Fibroblast of lung (primary cell): ENCODE data around the gene SRPRB. TPM values are rescaled to one million over a fixed set of nuclear protein-coding genes. Genes with fewer than 3 reads are reported as not detected.

Experiments used
- DNase-seq, 2 donors: peaks; one replicate each; pipeline versions ENCODE4 v3.0.0 to v3.0.0-alpha.2; 2010; ENCODE audit warnings: low read depth in 2 of 2
- H2AFZ ChIP-seq: 2 replicates; pipeline ENCODE4 v1.5.1; 2012; ENCODE audit warnings: low read length, control low read depth, inconsistent platforms
- H3K27ac ChIP-seq: 2 replicates; pipeline ENCODE4 v1.5.1; 2011; ENCODE audit warnings: low read length, control low read depth; ENCODE audit not compliant: insufficient read depth
- H3K27me3 ChIP-seq: 2 replicates; pipeline ENCODE4 v1.5.1; 2011; ENCODE audit warnings: mild to moderate bottlenecking, low read length; ENCODE audit not compliant: control insufficient read depth, insufficient read depth
- H3K36me3 ChIP-seq: 2 replicates; pipeline ENCODE4 v1.5.1; 2011; ENCODE audit warnings: low read length; ENCODE audit not compliant: control insufficient read depth, insufficient read depth
- H3K4me1 ChIP-seq: 2 replicates; pipeline ENCODE4 v1.5.1; 2011; ENCODE audit warnings: low read length; ENCODE audit not compliant: control insufficient read depth, insufficient read depth; ENCODE audit errors: extremely low read depth
- H3K4me2 ChIP-seq: 2 replicates; pipeline ENCODE4 v1.5.1; 2011; ENCODE audit warnings: low read length, control low read depth; ENCODE audit not compliant: insufficient read depth; ENCODE audit errors: extremely low read depth
- H3K4me3 ChIP-seq, 4 experiments: fragments of 200-600 bp in 1 of 4; sonication (generic) in 1 of 4; replicated peaks in 1 of 4; 2 replicates each; pipeline ENCODE4 v1.5.1; 2011 to 2016; ENCODE audit warnings: low read length in 4 of 4, low read depth in 3 of 4, mild to moderate bottlenecking in 3 of 4, control low read depth in 2 of 4, inconsistent platforms in 1 of 4, mixed read lengths in 1 of 4; ENCODE audit not compliant: insufficient read depth in 1 of 4; ENCODE audit errors: control extremely low read depth in 1 of 4
- H3K79me2 ChIP-seq: 2 replicates; pipeline ENCODE4 v1.5.1; 2012; ENCODE audit warnings: mild to moderate bottlenecking, low read length, inconsistent platforms; ENCODE audit not compliant: control insufficient read depth, insufficient read depth
- H3K9ac ChIP-seq: 2 replicates; pipeline ENCODE4 v1.5.1; 2011; ENCODE audit warnings: mild to moderate bottlenecking, low read length, control low read depth; ENCODE audit not compliant: insufficient read depth
- H3K9me3 ChIP-seq: 2 replicates; pipeline ENCODE4 v1.5.1; 2012; ENCODE audit warnings: low read depth, low read length; ENCODE audit not compliant: control insufficient read depth, insufficient read depth
- H4K20me1 ChIP-seq: 2 replicates; pipeline ENCODE4 v1.5.1; 2011; ENCODE audit warnings: low read length; ENCODE audit not compliant: control insufficient read depth, insufficient read depth; ENCODE audit errors: extremely low read depth
- EZH2 ChIP-seq: IDR thresholded peaks from 2 replicates; pipeline ENCODE4 v1.5.1; 2012; ENCODE audit warnings: low read length, control low read depth, mild to moderate bottlenecking; ENCODE audit errors: missing control alignments
- polyA plus RNA-seq, 2 donors: library from polyadenylated mRNA; depleted of rRNA in 1 of 2; stranded (reverse) in 1 of 2; unstranded in 1 of 2; fragments of >200 nt; gene quantifications; 2 replicates each; pipeline ENCODE4 v1.2.1, GENCODE V29; 2011 to 2012; ENCODE audit warnings: missing spikeins in 1 of 2
- total RNA-seq: library from RNA; depleted of rRNA; stranded (reverse); fragments of >200 nt; gene quantifications from 2 replicates; pipeline ENCODE4 v1.2.1, GENCODE V29; 2014
- TF ChIP-seq, protein P1 (sequence below), 2 donors: IDR thresholded peaks in 1 of 2; conservative IDR thresholded peaks in 1 of 2; 1 replicate in 1 of 2; 2 replicates in 1 of 2; pipeline ENCODE4 v1.5.1; 2011 to 2012; ENCODE audit warnings: low read length in 2 of 2, control low read depth in 1 of 2, inconsistent platforms in 1 of 2, low read depth in 1 of 2, mild to moderate bottlenecking in 1 of 2

Gene SRPRB
- total and polyA plus RNA-seq, 2 donors (not counting 1 experiment from before 2014, with no cell fraction given) = 63.1 to 69.2 TPM

DNA sequence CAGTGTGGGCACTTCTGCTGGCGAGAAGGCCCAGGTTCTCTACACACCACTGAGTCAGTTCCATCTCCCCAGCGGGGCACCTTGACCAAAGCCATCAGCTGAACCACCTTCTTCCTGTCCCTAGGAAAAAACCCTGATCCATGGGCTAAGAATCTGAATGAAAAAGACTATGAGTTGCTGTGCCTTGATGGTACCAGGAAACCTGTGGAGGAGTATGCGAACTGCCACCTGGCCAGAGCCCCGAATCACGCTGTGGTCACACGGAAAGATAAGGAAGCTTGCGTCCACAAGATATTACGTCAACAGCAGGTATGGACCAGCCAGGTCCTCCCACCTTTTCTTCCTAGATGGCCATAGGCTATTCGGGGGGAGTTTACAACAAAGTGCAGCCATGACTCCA is 30.3 kb upstream of the SRPRB start:
- TF ChIP-seq, protein P1, sequence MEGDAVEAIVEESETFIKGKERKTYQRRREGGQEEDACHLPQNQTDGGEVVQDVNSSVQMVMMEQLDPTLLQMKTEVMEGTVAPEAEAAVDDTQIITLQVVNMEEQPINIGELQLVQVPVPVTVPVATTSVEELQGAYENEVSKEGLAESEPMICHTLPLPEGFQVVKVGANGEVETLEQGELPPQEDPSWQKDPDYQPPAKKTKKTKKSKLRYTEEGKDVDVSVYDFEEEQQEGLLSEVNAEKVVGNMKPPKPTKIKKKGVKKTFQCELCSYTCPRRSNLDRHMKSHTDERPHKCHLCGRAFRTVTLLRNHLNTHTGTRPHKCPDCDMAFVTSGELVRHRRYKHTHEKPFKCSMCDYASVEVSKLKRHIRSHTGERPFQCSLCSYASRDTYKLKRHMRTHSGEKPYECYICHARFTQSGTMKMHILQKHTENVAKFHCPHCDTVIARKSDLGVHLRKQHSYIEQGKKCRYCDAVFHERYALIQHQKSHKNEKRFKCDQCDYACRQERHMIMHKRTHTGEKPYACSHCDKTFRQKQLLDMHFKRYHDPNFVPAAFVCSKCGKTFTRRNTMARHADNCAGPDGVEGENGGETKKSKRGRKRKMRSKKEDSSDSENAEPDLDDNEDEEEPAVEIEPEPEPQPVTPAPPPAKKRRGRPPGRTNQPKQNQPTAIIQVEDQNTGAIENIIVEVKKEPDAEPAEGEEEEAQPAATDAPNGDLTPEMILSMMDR (conservative IDR thresholded peaks at IDR 0.05 in 1 of 2, IDR thresholded peaks at IDR 0.05 in 1 of 2; ENCODE audit: low read depth in 1 of 2, low read length in 2 of 2) = no peak
- TF ChIP-seq EZH2 = no peak
- Histone ChIP-seq H3K4me3 (no peak overlapping the region), H3K4me2 (no peak overlapping the region), H3K36me3 (no peaks in the 10 kb centered on the region), H3K27me3 (no peaks in the 10 kb centered on the region), H4K20me1 (no peaks in the 10 kb centered on the region), H3K9me3 (no peaks in the 10 kb centered on the region), H3K9ac (no peak overlapping the region), H3K27ac (no peak overlapping the region), H3K79me2 (no peaks in the 10 kb centered on the region), H3K4me1 (no peaks in the 10 kb centered on the region), H2AFZ (no peak overlapping the region)
- DNase-seq = no peak

DNA sequence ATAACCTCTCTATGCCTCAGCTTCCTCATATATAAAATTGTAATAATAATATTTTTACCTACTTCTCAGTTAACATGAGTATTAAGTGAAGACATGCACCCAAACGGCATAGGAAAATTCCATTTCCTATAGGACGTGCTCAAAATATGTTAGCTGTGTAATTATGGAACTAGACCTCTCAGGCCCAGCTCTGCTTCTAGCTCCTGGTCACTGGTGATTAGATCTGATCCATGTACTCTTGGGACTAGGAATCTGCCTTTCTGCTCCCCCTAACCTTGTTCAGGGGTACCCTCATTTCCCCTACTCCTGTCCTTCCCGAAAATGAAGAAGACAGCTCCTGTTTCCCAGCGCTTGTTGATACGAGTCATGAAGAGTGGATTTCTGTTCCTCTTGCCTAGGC is 29.8 kb upstream of the SRPRB start:
- TF ChIP-seq, protein P1 (conservative IDR thresholded peaks at IDR 0.05 in 1 of 2, IDR thresholded peaks at IDR 0.05 in 1 of 2; ENCODE audit: low read depth in 1 of 2, low read length in 2 of 2) = no peak
- no peak for TF ChIP-seq EZH2
- H3K9me3 ChIP-seq = no peaks in the 10 kb centered on the region
- H3K27me3 ChIP-seq = no peaks in the 10 kb centered on the region
- no peaks in the 10 kb centered on the region for H3K79me2 ChIP-seq
- no peak for DNase-seq
- H3K4me3 ChIP-seq = no peak overlapping the region
- H2AFZ ChIP-seq = no peak overlapping the region
- no peaks in the 10 kb centered on the region for H3K4me1 ChIP-seq
- no peaks in the 10 kb centered on the region for H3K36me3 ChIP-seq
- H3K4me2 ChIP-seq = no peak overlapping the region
- H4K20me1 ChIP-seq = no peaks in the 10 kb centered on the region
- no peak overlapping the region for H3K9ac ChIP-seq
- no peak overlapping the region for H3K27ac ChIP-seq

DNA sequence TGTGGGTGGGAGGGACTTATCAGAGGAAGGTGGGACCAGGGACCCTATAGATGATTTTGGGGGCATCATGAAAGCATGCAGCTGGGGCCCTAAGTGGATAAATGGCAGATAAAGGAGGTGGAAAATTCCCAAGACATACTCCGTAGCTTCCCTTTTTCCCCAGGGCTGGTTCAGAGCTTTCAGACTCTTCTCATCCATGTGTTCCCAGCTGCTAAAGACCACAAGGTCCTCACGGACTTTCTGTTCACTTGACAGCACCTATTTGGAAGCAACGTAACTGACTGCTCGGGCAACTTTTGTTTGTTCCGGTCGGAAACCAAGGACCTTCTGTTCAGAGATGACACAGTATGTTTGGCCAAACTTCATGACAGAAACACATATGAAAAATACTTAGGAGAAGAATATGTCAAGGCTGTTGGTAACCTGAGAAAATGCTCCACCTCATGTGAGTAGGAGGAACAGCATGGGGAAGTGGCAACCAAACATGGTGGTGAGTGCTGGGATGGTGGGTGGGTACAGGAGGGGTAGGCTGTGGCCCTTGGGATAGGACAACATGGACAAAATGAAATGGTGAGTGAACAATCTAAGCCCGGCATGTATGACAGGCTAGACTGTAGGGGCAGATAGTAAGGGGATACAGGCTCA is 28.7 kb upstream of the SRPRB start:
- Histone ChIP-seq H3K9ac (no peak overlapping the region), H3K4me2 (no peak overlapping the region), H3K4me3 (no peak overlapping the region), H4K20me1 (no peaks in the 10 kb centered on the region), H3K27me3 (no peaks in the 10 kb centered on the region), H2AFZ (no peak overlapping the region), H3K79me2 (no peaks in the 10 kb centered on the region), H3K9me3 (no peaks in the 10 kb centered on the region), H3K4me1 (no peaks in the 10 kb centered on the region), H3K36me3 (no peaks in the 10 kb centered on the region), H3K27ac (no peak overlapping the region)
- no peak for DNase-seq
- TF ChIP-seq, protein P1 (conservative IDR thresholded peaks at IDR 0.05 in 1 of 2, IDR thresholded peaks at IDR 0.05 in 1 of 2; ENCODE audit: low read depth in 1 of 2, low read length in 2 of 2) = no peak
- TF ChIP-seq EZH2 = no peak
